ENCODE results near the gene FLRT2.

GRCh38 chr14:85587151-85587711 is 57.3 kb downstream of the FLRT2 start:
- TF ChIP-seq CTCF (IDR thresholded peaks at IDR 0.05), result no peak
- TF ChIP-seq POLR2A (IDR thresholded peaks at IDR 0.05), result no peak

All from adrenal gland (tissue), 5 donors.